ENCODE results near the gene NUDCD3. TPM values are rescaled to one million over a fixed set of nuclear protein-coding genes. Genes with fewer than 3 reads are reported as not detected.

Gene NUDCD3
- total RNA-seq, 1 experiment from 2014 or later, result 117 TPM

GRCh38 chr7:44385434-44386138 is 104.9 kb downstream of the NUDCD3 start:
- Histone ChIP-seq H3K9me3 (ENCODE audit: control insufficient read depth, insufficient read depth, low read depth, low read length) (no peaks in the 10 kb centered on the region), H3K27me3 (ENCODE audit: control insufficient read depth, insufficient read depth, low read length) (no peaks in the 10 kb centered on the region), H3K4me3 (ENCODE audit: low read depth in 2 of 2, low read length in 2 of 2) (no peak overlapping the region), H3K27ac (ENCODE audit: low read length) (no peak overlapping the region), H3K4me1 (ENCODE audit: control insufficient read depth, insufficient read depth, low read length) (no peaks in the 10 kb centered on the region), H3K36me3 (ENCODE audit: control insufficient read depth, insufficient read depth, low read length) (peaks cover 4% of the 10 kb centered on the region; the same call in 1 of the 2 replicates)
- ATAC-seq (no peak), DNase-seq (ENCODE audit: low read depth, low spot score) (no peak)
- POLR2A ChIA-PET, result no interaction called here
- intact Hi-C loops (cut with micrococcal nuclease; ENCODE audit: unreplicated experiment) (no loop called here), in situ Hi-C loops (cut with HindIII; ENCODE audit: low pct_unique_long_range_greater_than_20kb, low sequenced_read_pairs) (no loop called here)
- BruUV-seq (replicated peaks), result no TSS peak
- no peak for TF ChIP-seq TCF7L2 (IDR thresholded peaks at IDR 0.05; ENCODE audit: low read depth, low read length)
- TF ChIP-seq REST (IDR thresholded peaks at IDR 0.05; ENCODE audit: insufficient read depth in 1 of 2, low read depth in 2 of 2, low read length in 1 of 2), result no peak
- no peak for TF ChIP-seq SIN3A (IDR thresholded peaks at IDR 0.05; ENCODE audit: borderline replicate concordance, insufficient read depth, low read depth, low read length)
- TF ChIP-seq POLR2AphosphoS5 (IDR thresholded peaks at IDR 0.05; ENCODE audit: low read depth, low read length), result no peak
- TF ChIP-seq, protein P1, sequence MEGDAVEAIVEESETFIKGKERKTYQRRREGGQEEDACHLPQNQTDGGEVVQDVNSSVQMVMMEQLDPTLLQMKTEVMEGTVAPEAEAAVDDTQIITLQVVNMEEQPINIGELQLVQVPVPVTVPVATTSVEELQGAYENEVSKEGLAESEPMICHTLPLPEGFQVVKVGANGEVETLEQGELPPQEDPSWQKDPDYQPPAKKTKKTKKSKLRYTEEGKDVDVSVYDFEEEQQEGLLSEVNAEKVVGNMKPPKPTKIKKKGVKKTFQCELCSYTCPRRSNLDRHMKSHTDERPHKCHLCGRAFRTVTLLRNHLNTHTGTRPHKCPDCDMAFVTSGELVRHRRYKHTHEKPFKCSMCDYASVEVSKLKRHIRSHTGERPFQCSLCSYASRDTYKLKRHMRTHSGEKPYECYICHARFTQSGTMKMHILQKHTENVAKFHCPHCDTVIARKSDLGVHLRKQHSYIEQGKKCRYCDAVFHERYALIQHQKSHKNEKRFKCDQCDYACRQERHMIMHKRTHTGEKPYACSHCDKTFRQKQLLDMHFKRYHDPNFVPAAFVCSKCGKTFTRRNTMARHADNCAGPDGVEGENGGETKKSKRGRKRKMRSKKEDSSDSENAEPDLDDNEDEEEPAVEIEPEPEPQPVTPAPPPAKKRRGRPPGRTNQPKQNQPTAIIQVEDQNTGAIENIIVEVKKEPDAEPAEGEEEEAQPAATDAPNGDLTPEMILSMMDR (IDR thresholded peaks at IDR 0.05), result no peak
- CTCF ChIA-PET, result no interaction called here

- TF ChIP-seq REST (IDR thresholded peaks at IDR 0.05; ENCODE audit: insufficient read depth in 1 of 2, low read depth in 2 of 2, low read length in 1 of 2) (no peak), SIN3A (IDR thresholded peaks at IDR 0.05; ENCODE audit: borderline replicate concordance, insufficient read depth, low read depth, low read length) (no peak), TCF7L2 (IDR thresholded peaks at IDR 0.05; ENCODE audit: low read depth, low read length) (no peak), POLR2AphosphoS5 (IDR thresholded peaks at IDR 0.05; ENCODE audit: low read depth, low read length) (no peak)
- TF ChIP-seq, protein P1 (IDR thresholded peaks at IDR 0.05), result no peak
- ATAC-seq (no peak), DNase-seq (ENCODE audit: low read depth, low spot score) (no peak)
- no peak overlapping the region for H3K27ac ChIP-seq (ENCODE audit: low read length)
- BruUV-seq (replicated peaks), result no TSS peak
- no peaks in the 10 kb centered on the region for H3K27me3 ChIP-seq (ENCODE audit: control insufficient read depth, insufficient read depth, low read length)
- intact Hi-C loops (cut with micrococcal nuclease; ENCODE audit: unreplicated experiment) (no loop called here), in situ Hi-C loops (cut with HindIII; ENCODE audit: low pct_unique_long_range_greater_than_20kb, low sequenced_read_pairs) (no loop called here)
- CTCF ChIA-PET, result no interaction called here
- peaks cover 4% of the 10 kb centered on the region; the same call in 1 of the 2 replicates for H3K36me3 ChIP-seq (ENCODE audit: control insufficient read depth, insufficient read depth, low read length)
- POLR2A ChIA-PET, result no interaction called here
- H3K9me3 ChIP-seq (ENCODE audit: control insufficient read depth, insufficient read depth, low read depth, low read length), result no peaks in the 10 kb centered on the region
- H3K4me3 ChIP-seq (ENCODE audit: low read depth in 2 of 2, low read length in 2 of 2), result no peak overlapping the region
- no peaks in the 10 kb centered on the region for H3K4me1 ChIP-seq (ENCODE audit: control insufficient read depth, insufficient read depth, low read length)
These were observed 105.6 kb downstream of the NUDCD3 start for GRCh38 chr7:44384586-44385433.
